Panc1 (cell line): ENCODE data around the gene WNK3. TPM values are rescaled to one million over a fixed set of nuclear protein-coding genes. Genes with fewer than 3 reads are reported as not detected.

ENCODE experiments used
- ATAC-seq: fragments of 200-7000 bp; cut with Tn5 transposase; 2 replicates; pipeline ENCODE4 v1.9.1; 2020; ENCODE audit warnings: mild to moderate bottlenecking, moderate library complexity
- BruUV-seq: library from RNA; stranded (reverse); fragments of 400-500 nt; replicated peaks from 2 replicates; lab custom pipeline; 2021; lab: Mats Ljungman, UMichigan
- CTCF ChIA-PET: fragments of 300-600 bp; sonication (Branson Sonifier 250); formaldehyde crosslinking; loops from one replicate; lab custom pipeline; 2022; ENCODE audit warnings: antibody characterized with exemption; lab: Charles Lee
- POLR2A ChIA-PET: fragments of 300-600 bp; sonication (Branson Sonifier 250); formaldehyde crosslinking; loops from one replicate; lab custom pipeline; 2022; ENCODE audit warnings: antibody characterized with exemption; lab: Charles Lee
- DNase-seq: peaks from one replicate; pipeline ENCODE4 v3.0.0-alpha.2; 2010; ENCODE audit warnings: low read depth, low spot score
- H3K27ac ChIP-seq: 2 replicates; pipeline ENCODE4 v1.5.1; 2011; ENCODE audit warnings: mild to moderate bottlenecking, low read length, inconsistent platforms
- H3K27me3 ChIP-seq: fragments of 200-500 bp; sonication (Bioruptor generic); 2 replicates; pipeline ENCODE4 v1.6.0; 2014; ENCODE audit warnings: low read length, inconsistent platforms; ENCODE audit not compliant: control insufficient read depth, insufficient read depth
- H3K36me3 ChIP-seq: fragments of 200-500 bp; sonication (Bioruptor generic); 2 replicates; pipeline ENCODE4 v1.5.1; 2014; ENCODE audit warnings: inconsistent platforms, mild to moderate bottlenecking, low read length, moderate library complexity; ENCODE audit not compliant: control insufficient read depth, insufficient read depth
- H3K4me1 ChIP-seq: 2 replicates; pipeline ENCODE4 v1.5.1; 2011; ENCODE audit warnings: inconsistent platforms, mild to moderate bottlenecking, low read length, moderate library complexity; ENCODE audit not compliant: control insufficient read depth, insufficient read depth
- H3K4me3 ChIP-seq, 2 experiments: 2 replicates each; pipeline ENCODE4 v1.5.1; 2011 to 2012; ENCODE audit warnings: low read depth in 2 of 2, low read length in 2 of 2, mild to moderate bottlenecking in 2 of 2, inconsistent platforms in 1 of 2, moderate library complexity in 1 of 2
- H3K9me3 ChIP-seq: fragments of 200-500 bp; sonication (Bioruptor generic); 2 replicates; pipeline ENCODE4 v1.5.1; 2014; ENCODE audit warnings: low read depth, mild to moderate bottlenecking, inconsistent platforms, low read length, moderate library complexity; ENCODE audit not compliant: control insufficient read depth, insufficient read depth
- CTCF ChIP-seq: fragments of 450-650 bp; IDR thresholded peaks from 2 replicates; pipeline ENCODE4 v1.5.1; 2017; ENCODE audit warnings: mild to moderate bottlenecking
- POLR2AphosphoS5 ChIP-seq: IDR thresholded peaks from 2 replicates; pipeline ENCODE4 v1.6.1; 2012; ENCODE audit warnings: mild to moderate bottlenecking, low read depth, low read length, moderate library complexity
- SIN3A ChIP-seq: IDR thresholded peaks from 2 replicates; pipeline ENCODE4 v1.6.1; 2012; ENCODE audit warnings: low read depth, mild to moderate bottlenecking, low read length, moderate library complexity, borderline replicate concordance; ENCODE audit not compliant: insufficient read depth
- TCF7L2 ChIP-seq: IDR thresholded peaks from 2 replicates; pipeline ENCODE4 v1.6.1; 2011; ENCODE audit warnings: mild to moderate bottlenecking, low read depth, low read length, inconsistent platforms
- in situ Hi-C: cut with HindIII; loops from 2 replicates; pipeline ENCODE4 v1.10.0; 2016; ENCODE audit warnings: low sequenced_read_pairs, low pct_unique_long_range_greater_than_20kb
- intact Hi-C: fragments of 100-400 bp; cut with micrococcal nuclease; formaldehyde crosslinking; loops from one replicate; pipeline ENCODE4 v1.10.0; 2022; ENCODE audit not compliant: unreplicated experiment
- total RNA-seq: library from RNA; stranded (reverse); gene quantifications from one replicate; pipeline ENCODE4 v1.2.1, GENCODE V29; 2021; ENCODE audit not compliant: unreplicated experiment
- TF ChIP-seq, protein P1 (sequence below), 2 experiments: IDR thresholded peaks; 2 replicates each; pipeline ENCODE4 v1.6.1; 2011 to 2012; ENCODE audit warnings: low read depth in 2 of 2, control low read depth in 1 of 2, low read length in 1 of 2, mild to moderate bottlenecking in 1 of 2, moderate library complexity in 1 of 2; ENCODE audit not compliant: insufficient read depth in 1 of 2

WNK3 gene
- total RNA-seq, 1 experiment from 2014 or later, result not detected

DNA sequence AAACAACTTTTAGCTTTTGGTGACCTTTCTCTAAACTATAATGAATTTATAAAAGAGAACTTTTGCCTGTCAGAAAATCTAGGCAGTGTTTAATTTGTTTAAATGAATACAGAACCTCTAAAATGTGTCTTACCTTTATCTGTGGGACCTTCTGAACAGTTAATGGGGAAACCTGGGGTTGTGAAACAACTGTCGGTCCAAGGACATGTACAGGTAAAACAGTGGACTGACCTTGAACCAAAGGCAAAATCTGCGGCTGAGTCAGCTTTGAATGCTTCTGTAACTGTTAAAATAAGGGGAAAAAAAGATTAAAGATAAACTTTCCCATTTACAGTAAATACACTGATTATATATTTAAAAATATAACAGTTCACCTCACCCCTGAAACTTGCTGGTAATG, 65.1 kb downstream of the WNK3 start:
- H3K36me3 ChIP-seq, result no peaks in the 10 kb centered on the region
- ATAC-seq (no peak), DNase-seq (no peak)
- H3K4me1 ChIP-seq, result no peaks in the 10 kb centered on the region
- H3K27ac ChIP-seq, result no peak overlapping the region
- H3K9me3 ChIP-seq, result no peaks in the 10 kb centered on the region
- TF ChIP-seq CTCF (no peak), TCF7L2 (no peak), POLR2AphosphoS5 (no peak), SIN3A (no peak)
- TF ChIP-seq, protein P1, sequence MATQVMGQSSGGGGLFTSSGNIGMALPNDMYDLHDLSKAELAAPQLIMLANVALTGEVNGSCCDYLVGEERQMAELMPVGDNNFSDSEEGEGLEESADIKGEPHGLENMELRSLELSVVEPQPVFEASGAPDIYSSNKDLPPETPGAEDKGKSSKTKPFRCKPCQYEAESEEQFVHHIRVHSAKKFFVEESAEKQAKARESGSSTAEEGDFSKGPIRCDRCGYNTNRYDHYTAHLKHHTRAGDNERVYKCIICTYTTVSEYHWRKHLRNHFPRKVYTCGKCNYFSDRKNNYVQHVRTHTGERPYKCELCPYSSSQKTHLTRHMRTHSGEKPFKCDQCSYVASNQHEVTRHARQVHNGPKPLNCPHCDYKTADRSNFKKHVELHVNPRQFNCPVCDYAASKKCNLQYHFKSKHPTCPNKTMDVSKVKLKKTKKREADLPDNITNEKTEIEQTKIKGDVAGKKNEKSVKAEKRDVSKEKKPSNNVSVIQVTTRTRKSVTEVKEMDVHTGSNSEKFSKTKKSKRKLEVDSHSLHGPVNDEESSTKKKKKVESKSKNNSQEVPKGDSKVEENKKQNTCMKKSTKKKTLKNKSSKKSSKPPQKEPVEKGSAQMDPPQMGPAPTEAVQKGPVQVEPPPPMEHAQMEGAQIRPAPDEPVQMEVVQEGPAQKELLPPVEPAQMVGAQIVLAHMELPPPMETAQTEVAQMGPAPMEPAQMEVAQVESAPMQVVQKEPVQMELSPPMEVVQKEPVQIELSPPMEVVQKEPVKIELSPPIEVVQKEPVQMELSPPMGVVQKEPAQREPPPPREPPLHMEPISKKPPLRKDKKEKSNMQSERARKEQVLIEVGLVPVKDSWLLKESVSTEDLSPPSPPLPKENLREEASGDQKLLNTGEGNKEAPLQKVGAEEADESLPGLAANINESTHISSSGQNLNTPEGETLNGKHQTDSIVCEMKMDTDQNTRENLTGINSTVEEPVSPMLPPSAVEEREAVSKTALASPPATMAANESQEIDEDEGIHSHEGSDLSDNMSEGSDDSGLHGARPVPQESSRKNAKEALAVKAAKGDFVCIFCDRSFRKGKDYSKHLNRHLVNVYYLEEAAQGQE (IDR thresholded peaks at IDR 0.05; ENCODE audit: insufficient read depth in 1 of 2, low read depth in 2 of 2, low read length in 1 of 2), result no peak
- intact Hi-C loops (no loop called here), in situ Hi-C loops (no loop called here)
- no peak overlapping the region for H3K4me3 ChIP-seq
- ChIA-PET POLR2A (no interaction called here), CTCF (no interaction called here)
- no TSS peak for BruUV-seq
- peaks cover 23% of the 10 kb centered on the region for H3K27me3 ChIP-seq

DNA sequence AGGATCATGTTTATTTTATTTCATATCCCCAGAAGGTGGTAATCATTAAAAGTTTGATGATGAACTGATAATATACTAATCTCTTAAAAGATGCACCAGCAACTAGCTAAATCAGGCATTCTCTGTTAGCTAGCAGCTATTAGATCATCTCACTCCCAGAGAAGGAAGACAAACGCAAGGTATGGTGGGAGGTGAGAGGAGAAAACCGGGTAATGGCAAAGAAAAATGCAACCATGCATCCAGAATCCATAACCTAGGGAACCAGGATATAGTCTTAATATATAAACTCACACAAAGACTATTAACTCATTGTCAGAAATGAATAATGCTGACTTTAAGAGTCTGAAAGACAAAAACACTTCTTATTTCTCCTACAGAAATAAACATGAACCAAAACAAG, 66.1 kb downstream of the WNK3 start:
- no peak for TF ChIP-seq SIN3A
- no peak for TF ChIP-seq POLR2AphosphoS5
- TF ChIP-seq TCF7L2, result no peak
- TF ChIP-seq, protein P1 (IDR thresholded peaks at IDR 0.05; ENCODE audit: insufficient read depth in 1 of 2, low read depth in 2 of 2, low read length in 1 of 2), result no peak
- no peak for TF ChIP-seq CTCF
- Histone ChIP-seq H3K27ac (no peak overlapping the region), H3K27me3 (peaks cover 23% of the 10 kb centered on the region), H3K4me3 (no peak overlapping the region), H3K36me3 (no peaks in the 10 kb centered on the region), H3K4me1 (no peaks in the 10 kb centered on the region), H3K9me3 (no peaks in the 10 kb centered on the region)
- intact Hi-C loops (no loop called here), in situ Hi-C loops (no loop called here)
- ATAC-seq (no peak), DNase-seq (no peak)
- CTCF ChIA-PET, result no interaction called here
- POLR2A ChIA-PET, result no interaction called here
- no TSS peak for BruUV-seq
